Neural progenitor cell (in vitro differentiated cells): ENCODE results near the gene AGBL4.

Experiments
- CTCF ChIP-seq: fragments of 200-600 bp; sonication (generic); IDR thresholded peaks from 2 replicates; pipeline ENCODE4 v1.5.1; 2017; ENCODE audit warnings: antibody characterized with exemption, mild to moderate bottlenecking
- EZH2 ChIP-seq: fragments of 200-600 bp; sonication (generic); IDR thresholded peaks from 2 replicates; pipeline ENCODE4 v1.6.1; 2017; ENCODE audit warnings: antibody characterized with exemption, mild to moderate bottlenecking, moderate library complexity

- TF ChIP-seq CTCF (no peak), EZH2 (no peak)
Observed at GRCh38 chr1:48841966-48842365, 1181.8 kb downstream of the AGBL4 start.
